CD4-positive, alpha-beta T cell (primary cell): Measurements from ENCODE around the gene OR52M1. TPM values are rescaled to one million over a fixed set of nuclear protein-coding genes. Genes with fewer than 3 reads are reported as not detected.

Source experiments
- ATAC-seq: fragments of 200-7000 bp; cut with Tn5 transposase; one replicate; pipeline ENCODE4 v1.10.0; 2022; ENCODE audit warnings: mild to moderate bottlenecking; ENCODE audit not compliant: poor library complexity
- CTCF ChIA-PET: fragments of 350-600 bp; sonication (Branson Sonifier 250); formaldehyde crosslinking; loops from one replicate; lab custom pipeline; 2021; ENCODE audit warnings: antibody characterized with exemption, inconsistent platforms; lab: Charles Lee
- POLR2A ChIA-PET: fragments of 350-600 bp; sonication (Branson Sonifier 250); formaldehyde crosslinking; loops from one replicate; lab custom pipeline; 2021; ENCODE audit warnings: antibody characterized with exemption, inconsistent platforms; lab: Charles Lee
- DNase-seq, 14 experiments: peaks; one replicate each; pipeline ENCODE4 v3.0.0-alpha.2; 2013 to 2020; ENCODE audit warnings: mixed read lengths in 2 of 14
- H3K27ac ChIP-seq, 2 donors: one replicate each; pipeline versions ENCODE4 v1.5.1 to v1.7.0; 2013; ENCODE audit warnings: low read length in 2 of 2, low read depth in 1 of 2, mild to moderate bottlenecking in 1 of 2
- H3K27me3 ChIP-seq, 2 experiments: 1 replicate in 1 of 2; 2 replicates in 1 of 2; pipeline versions ENCODE4 v1.6.1 to v1.7.0; 2013; ENCODE audit warnings: low read length in 2 of 2, control low read depth in 1 of 2, mild to moderate bottlenecking in 1 of 2, moderate library complexity in 1 of 2; ENCODE audit not compliant: insufficient read depth in 2 of 2, control insufficient read depth in 1 of 2
- H3K36me3 ChIP-seq: one replicate; pipeline ENCODE4 v1.6.1; 2013; ENCODE audit warnings: low read length, control low read depth; ENCODE audit not compliant: insufficient read depth
- H3K4me1 ChIP-seq: one replicate; pipeline ENCODE4 v1.6.1; 2013; ENCODE audit warnings: low read length, control low read depth; ENCODE audit not compliant: insufficient read depth
- H3K4me3 ChIP-seq: one replicate; pipeline ENCODE4 v1.5.1; 2013; ENCODE audit warnings: mild to moderate bottlenecking, low read length, moderate library complexity
- H3K9me3 ChIP-seq, 2 experiments: 1 replicate in 1 of 2; 2 replicates in 1 of 2; pipeline versions ENCODE4 v1.6.1 to v1.7.0; 2013; ENCODE audit warnings: low read length in 2 of 2, mild to moderate bottlenecking in 2 of 2, control low read depth in 1 of 2, moderate library complexity in 1 of 2; ENCODE audit not compliant: control insufficient read depth in 1 of 2, insufficient read depth in 1 of 2
- H3K27ac Mint-ChIP-seq: one replicate; pipeline ENCODE4 v1.8.0; 2020; ENCODE audit warnings: mixed read lengths
- H3K27me3 Mint-ChIP-seq: one replicate; pipeline ENCODE4 v1.8.0; 2021; ENCODE audit warnings: mixed read lengths
- H3K36me3 Mint-ChIP-seq: one replicate; pipeline ENCODE4 v1.8.0; 2021; ENCODE audit warnings: low read depth, mixed read lengths
- H3K4me1 Mint-ChIP-seq: one replicate; pipeline ENCODE4 v1.8.0; 2021; ENCODE audit warnings: low read depth, mixed read lengths
- H3K4me3 Mint-ChIP-seq: one replicate; pipeline ENCODE4 v1.8.0; 2020; ENCODE audit warnings: mild to moderate bottlenecking, mixed read lengths
- H3K9me3 Mint-ChIP-seq: one replicate; pipeline ENCODE4 v1.8.0; 2020; ENCODE audit warnings: mixed read lengths
- CTCF ChIP-seq: fragments of 200-600 bp; IDR thresholded peaks from one replicate; pipeline ENCODE4 v1.8.0; 2022; ENCODE audit warnings: antibody characterized with exemption, mild to moderate bottlenecking
- intact Hi-C, 2 experiments: fragments of 100-400 bp; cut with DNase I in 1 of 2; cut with micrococcal nuclease in 1 of 2; formaldehyde crosslinking; loops; one replicate each; pipeline versions ENCODE4 v1.15.1 to v1.9.0; 2023 to 2025; cut with DNase I, micrococcal nuclease
- total RNA-seq, 174 experiments: library from RNA in 2 of 174; stranded (reverse) in 2 of 174; gene quantifications; one replicate each; pipeline ENCODE4 v1.2.3 and lab custom pipeline; 2021 to 2026

The OR52M1 gene
- total RNA-seq, 2 experiments from 2014 or later: not detected

DNA sequence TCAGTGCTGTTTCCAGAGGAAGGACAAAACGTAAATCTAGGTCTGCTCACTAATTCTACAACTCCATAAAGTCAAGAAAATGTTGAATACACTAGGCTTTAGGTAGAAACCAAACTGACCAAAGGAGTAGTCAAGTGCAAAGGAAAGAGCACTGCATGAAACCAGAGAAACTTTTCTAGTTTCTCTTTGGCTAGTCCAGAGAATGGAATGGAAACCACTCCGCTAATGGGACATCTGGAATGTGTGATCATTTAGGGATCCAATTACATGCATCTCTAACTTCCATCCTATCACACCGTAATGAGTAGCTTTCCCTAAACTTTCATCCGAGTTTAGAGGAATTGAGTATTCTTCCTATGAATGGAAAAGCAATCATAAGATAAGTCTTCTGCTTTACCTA is 2.4 kb downstream of the OR52M1 start:
- TF ChIP-seq CTCF: no peak

GRCh38 chr11:4551346-4551979 is 6.5 kb downstream of the OR52M1 start:
- Histone ChIP-seq H3K36me3 (no peaks in the 10 kb centered on the region), H3K4me1 (no peaks in the 10 kb centered on the region), H3K4me3 (no peak overlapping the region), H3K9me3 (no peaks in the 10 kb centered on the region), H3K27ac (no peak overlapping the region), H3K27me3 (peaks cover 0 to 5% of the 10 kb centered on the region in 2 experiments)
- Mint-ChIP-seq H3K27ac (no peak overlapping the region), H3K27me3 (peaks cover 59% of the 10 kb centered on the region), H3K9me3 (no peaks in the 10 kb centered on the region), H3K4me3 (no peak overlapping the region), H3K4me1 (no peaks in the 10 kb centered on the region), H3K36me3 (no peaks in the 10 kb centered on the region)
- POLR2A ChIA-PET: no interaction called here
- intact Hi-C loops: no loop called here
- CTCF ChIA-PET: no interaction called here
- DNase-seq (peak in 2 of 14 experiments; percentile 3 to 5), ATAC-seq (no peak)
- TF ChIP-seq CTCF: no peak

More for the DNA sequence above, 2.4 kb downstream of the OR52M1 start:
- Mint-ChIP-seq H3K27me3 (peaks cover 23% of the 10 kb centered on the region), H3K4me1 (no peaks in the 10 kb centered on the region), H3K27ac (no peak overlapping the region), H3K4me3 (no peak overlapping the region), H3K9me3 (no peaks in the 10 kb centered on the region), H3K36me3 (no peaks in the 10 kb centered on the region)
- Histone ChIP-seq H3K4me1 (no peaks in the 10 kb centered on the region), H3K27ac (no peak overlapping the region), H3K27me3 (peaks cover 0 to 5% of the 10 kb centered on the region in 2 experiments), H3K36me3 (no peaks in the 10 kb centered on the region), H3K4me3 (no peak overlapping the region), H3K9me3 (no peaks in the 10 kb centered on the region)
- intact Hi-C loops: no loop called here
- no peak for ATAC-seq
- DNase-seq: no peak
- ChIA-PET POLR2A (no interaction called here), CTCF (no interaction called here)

DNA sequence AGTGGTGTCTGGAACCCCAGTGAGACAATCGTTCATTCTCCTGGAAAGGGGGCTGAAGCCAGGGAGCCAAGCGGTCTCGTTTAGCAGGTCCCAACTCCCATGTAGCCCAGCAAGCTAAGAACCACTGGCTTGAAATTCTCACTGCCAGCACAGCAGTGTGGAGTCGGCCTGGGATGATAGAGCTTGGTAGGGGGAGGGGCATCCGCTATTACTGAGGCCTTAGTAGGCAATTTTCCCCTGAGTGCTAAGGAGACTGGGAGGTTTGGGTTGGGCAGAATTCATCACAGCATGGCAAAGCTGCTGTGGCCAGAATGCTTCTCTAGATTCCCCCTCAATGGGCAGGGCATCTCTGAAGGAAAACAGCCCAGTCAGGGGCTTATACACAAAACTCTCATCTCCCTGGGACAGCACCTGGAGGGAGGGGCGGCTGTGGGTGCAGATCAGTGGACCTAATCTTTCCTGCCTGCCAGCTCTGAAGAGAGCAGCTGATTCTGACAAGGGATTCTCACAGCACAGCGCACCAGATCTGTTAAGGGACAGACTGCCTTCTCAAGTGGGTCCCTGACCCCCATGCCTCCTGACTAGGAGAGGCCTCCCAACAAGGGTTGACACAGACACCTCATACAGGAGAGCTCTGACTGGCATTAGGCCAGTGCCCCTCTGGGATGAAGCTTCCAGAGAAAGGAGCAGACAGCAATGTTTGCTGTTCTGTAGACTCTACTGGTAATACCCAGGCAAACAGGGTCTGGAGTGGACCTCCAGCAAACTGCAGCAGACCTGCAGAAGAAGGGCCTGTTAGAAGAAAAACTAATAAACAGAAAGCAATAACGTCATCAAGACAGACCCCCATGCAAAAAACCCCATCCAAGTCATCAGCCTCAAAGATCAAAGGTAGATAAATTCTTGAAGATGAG is 14.8 kb downstream of the OR52M1 start:
- Mint-ChIP-seq H3K9me3 (peaks cover 10% of the 10 kb centered on the region), H3K27ac (no peak overlapping the region), H3K4me1 (no peaks in the 10 kb centered on the region), H3K27me3 (peaks cover 64% of the 10 kb centered on the region), H3K4me3 (no peak overlapping the region), H3K36me3 (no peaks in the 10 kb centered on the region)
- DNase-seq (no peak), ATAC-seq (no peak)
- H3K27me3 ChIP-seq: peaks cover 0 to 5% of the 10 kb centered on the region in 2 experiments
- CTCF ChIA-PET: no interaction called here
- H3K4me3 ChIP-seq: no peak overlapping the region
- H3K9me3 ChIP-seq: no peaks in the 10 kb centered on the region
- H3K36me3 ChIP-seq: no peaks in the 10 kb centered on the region
- intact Hi-C loops: no loop called here
- POLR2A ChIA-PET: no interaction called here
- TF ChIP-seq CTCF: no peak
- H3K27ac ChIP-seq: no peak overlapping the region
- H3K4me1 ChIP-seq: no peaks in the 10 kb centered on the region
